ENCODE measurements around the gene VIM.

The VIM gene

GRCh38 chr10:17217631-17218232 lies 10.3 kb upstream of the VIM start:
- H3K4me3 ChIP-seq (ENCODE audit: low read length): no peak overlapping the region
- no peak overlapping the region for H3K27ac ChIP-seq (ENCODE audit: low read length)

GRCh38 chr10:17219024-17219423 lies 9.0 kb upstream of the VIM start:
- no peaks in the 10 kb centered on the region for H3K27me3 ChIP-seq (ENCODE audit: control insufficient read depth, insufficient read depth, low read length)
- no peaks in the 10 kb centered on the region for H3K36me3 ChIP-seq (ENCODE audit: control insufficient read depth, insufficient read depth, low read length)
- no CpG with 5 or more reads among the region's 2 CpGs for WGBS (ENCODE audit: insufficient coverage, insufficient read length)
- no peaks in the 10 kb centered on the region for H3K9me3 ChIP-seq (ENCODE audit: control insufficient read depth, insufficient read depth, low read length)
- H3K4me1 ChIP-seq (ENCODE audit: control insufficient read depth, insufficient read depth, low read length): no peaks in the 10 kb centered on the region; the same call in 1 of the 2 replicates
- no peak for DNase-seq (ENCODE audit: low read depth, low spot score)
- no peak overlapping the region for H3K4me3 ChIP-seq (ENCODE audit: low read length)
- no peak overlapping the region for H3K27ac ChIP-seq (ENCODE audit: low read length)

More at GRCh38 chr10:17217631-17218232, 10.3 kb upstream of the VIM start:
- WGBS (ENCODE audit: insufficient coverage, insufficient read length): no CpG with 5 or more reads among the region's 1 CpG
- no peaks in the 10 kb centered on the region for H3K27me3 ChIP-seq (ENCODE audit: control insufficient read depth, insufficient read depth, low read length)
- no peaks in the 10 kb centered on the region for H3K9me3 ChIP-seq (ENCODE audit: control insufficient read depth, insufficient read depth, low read length)
- DNase-seq (ENCODE audit: low read depth, low spot score): no peak
- no peaks in the 10 kb centered on the region for H3K36me3 ChIP-seq (ENCODE audit: control insufficient read depth, insufficient read depth, low read length)
- no peaks in the 10 kb centered on the region; the same call in 1 of the 2 replicates for H3K4me1 ChIP-seq (ENCODE audit: control insufficient read depth, insufficient read depth, low read length)

- Histone ChIP-seq H3K4me1 (ENCODE audit: control insufficient read depth, insufficient read depth, low read length) (no peaks in the 10 kb centered on the region; the same call in 1 of the 2 replicates), H3K36me3 (ENCODE audit: control insufficient read depth, insufficient read depth, low read length) (no peaks in the 10 kb centered on the region), H3K27me3 (ENCODE audit: control insufficient read depth, insufficient read depth, low read length) (no peaks in the 10 kb centered on the region), H3K27ac (ENCODE audit: low read length) (no peak overlapping the region), H3K9me3 (ENCODE audit: control insufficient read depth, insufficient read depth, low read length) (no peaks in the 10 kb centered on the region), H3K4me3 (ENCODE audit: low read length) (no peak overlapping the region)
- no peak for DNase-seq (ENCODE audit: low read depth, low spot score)
- WGBS (ENCODE audit: insufficient coverage, insufficient read length): no CpG with 5 or more reads among the region's 1 CpG
Observed at GRCh38 chr10:17220652-17221100, 7.4 kb upstream of the VIM start.

GRCh38 chr10:17222329-17222728 lies 5.7 kb upstream of the VIM start:
- Histone ChIP-seq H3K27me3 (ENCODE audit: control insufficient read depth, insufficient read depth, low read length) (no peaks in the 10 kb centered on the region), H3K27ac (ENCODE audit: low read length) (no peak overlapping the region), H3K4me1 (ENCODE audit: control insufficient read depth, insufficient read depth, low read length) (0 out of 2 replicates have a peak, but pooled peaks cover 2% of the 10 kb centered on the region), H3K4me3 (ENCODE audit: low read length) (no peak overlapping the region), H3K9me3 (ENCODE audit: control insufficient read depth, insufficient read depth, low read length) (no peaks in the 10 kb centered on the region), H3K36me3 (ENCODE audit: control insufficient read depth, insufficient read depth, low read length) (no peaks in the 10 kb centered on the region)
- 100% methylated on average over 4 of the region's 4 CpGs for WGBS (ENCODE audit: insufficient coverage, insufficient read length)
- DNase-seq (ENCODE audit: low read depth, low spot score): no peak

- Histone ChIP-seq H3K27me3 (ENCODE audit: control insufficient read depth, insufficient read depth, low read length) (peaks cover 2% of the 10 kb centered on the region; the same call in 1 of the 2 replicates), H3K4me1 (ENCODE audit: control insufficient read depth, insufficient read depth, low read length) (peaks cover 5% of the 10 kb centered on the region; the same call in 1 of the 2 replicates), H3K4me3 (ENCODE audit: low read length) (no peak overlapping the region), H3K27ac (ENCODE audit: low read length) (no peak overlapping the region), H3K9me3 (ENCODE audit: control insufficient read depth, insufficient read depth, low read length) (no peaks in the 10 kb centered on the region), H3K36me3 (ENCODE audit: control insufficient read depth, insufficient read depth, low read length) (no peaks in the 10 kb centered on the region)
- WGBS (ENCODE audit: insufficient coverage, insufficient read length): no CpG with 5 or more reads among the region's 4 CpGs
- DNase-seq (ENCODE audit: low read depth, low spot score): no peak
Observed at GRCh38 chr10:17225808-17226207, 2.2 kb upstream of the VIM start.

- no peak overlapping the region for H3K4me3 ChIP-seq (ENCODE audit: low read length)
- peaks cover 5% of the 10 kb centered on the region; the same call in 1 of the 2 replicates for H3K4me1 ChIP-seq (ENCODE audit: control insufficient read depth, insufficient read depth, low read length)
- DNase-seq (ENCODE audit: low read depth, low spot score): no peak
- no CpG with 5 or more reads among the region's 8 CpGs for WGBS (ENCODE audit: insufficient coverage, insufficient read length)
- H3K36me3 ChIP-seq (ENCODE audit: control insufficient read depth, insufficient read depth, low read length): no peaks in the 10 kb centered on the region
- no peaks in the 10 kb centered on the region for H3K9me3 ChIP-seq (ENCODE audit: control insufficient read depth, insufficient read depth, low read length)
- H3K27me3 ChIP-seq (ENCODE audit: control insufficient read depth, insufficient read depth, low read length): peaks cover 2% of the 10 kb centered on the region; the same call in 1 of the 2 replicates
- no peak overlapping the region for H3K27ac ChIP-seq (ENCODE audit: low read length)
Observed at GRCh38 chr10:17226891-17227303, 1.1 kb upstream of the VIM start.

- Histone ChIP-seq H3K27me3 (ENCODE audit: control insufficient read depth, insufficient read depth, low read length) (peaks cover 2% of the 10 kb centered on the region; the same call in 1 of the 2 replicates), H3K36me3 (ENCODE audit: control insufficient read depth, insufficient read depth, low read length) (no peaks in the 10 kb centered on the region), H3K4me1 (ENCODE audit: control insufficient read depth, insufficient read depth, low read length) (peaks cover 5% of the 10 kb centered on the region; the same call in 1 of the 2 replicates), H3K4me3 (ENCODE audit: low read length) (no peak overlapping the region), H3K9me3 (ENCODE audit: control insufficient read depth, insufficient read depth, low read length) (no peaks in the 10 kb centered on the region), H3K27ac (ENCODE audit: low read length) (no peak overlapping the region)
- DNase-seq (ENCODE audit: low read depth, low spot score): no peak
- WGBS (ENCODE audit: insufficient coverage, insufficient read length): no CpG with 5 or more reads among the region's 12 CpGs
Observed at GRCh38 chr10:17227367-17228090, 512 bp upstream of the VIM start.

GRCh38 chr10:17229016-17229716 lies 1.1 kb downstream of the VIM start:
- Histone ChIP-seq H3K27ac (ENCODE audit: low read length) (no peak overlapping the region), H3K9me3 (ENCODE audit: control insufficient read depth, insufficient read depth, low read length) (no peaks in the 10 kb centered on the region), H3K4me1 (ENCODE audit: control insufficient read depth, insufficient read depth, low read length) (peaks cover 5% of the 10 kb centered on the region; the same call in 1 of the 2 replicates), H3K36me3 (ENCODE audit: control insufficient read depth, insufficient read depth, low read length) (peaks cover 3% of the 10 kb centered on the region; the same call in 1 of the 2 replicates), H3K27me3 (ENCODE audit: control insufficient read depth, insufficient read depth, low read length) (peaks cover 2% of the 10 kb centered on the region; the same call in 1 of the 2 replicates), H3K4me3 (ENCODE audit: low read length) (peak overlapping the region; percentile 48; the same call in 1 of the 2 replicates)
- no CpG with 5 or more reads among the region's 72 CpGs for WGBS (ENCODE audit: insufficient coverage, insufficient read length)
- DNase-seq (ENCODE audit: low read depth, low spot score): no peak

GRCh38 chr10:17229717-17229966 lies 1.6 kb downstream of the VIM start:
- DNase-seq (ENCODE audit: low read depth, low spot score): no peak
- peaks cover 5% of the 10 kb centered on the region; the same call in 1 of the 2 replicates for H3K4me1 ChIP-seq (ENCODE audit: control insufficient read depth, insufficient read depth, low read length)
- no peaks in the 10 kb centered on the region for H3K9me3 ChIP-seq (ENCODE audit: control insufficient read depth, insufficient read depth, low read length)
- H3K4me3 ChIP-seq (ENCODE audit: low read length): peak overlapping the region; percentile 48; the same call in 1 of the 2 replicates
- H3K27ac ChIP-seq (ENCODE audit: low read length): no peak overlapping the region
- H3K27me3 ChIP-seq (ENCODE audit: control insufficient read depth, insufficient read depth, low read length): peaks cover 2% of the 10 kb centered on the region; the same call in 1 of the 2 replicates
- WGBS (ENCODE audit: insufficient coverage, insufficient read length): no CpG with 5 or more reads among the region's 21 CpGs
- H3K36me3 ChIP-seq (ENCODE audit: control insufficient read depth, insufficient read depth, low read length): peaks cover 5% of the 10 kb centered on the region; the same call in 1 of the 2 replicates

GRCh38 chr10:17229967-17230682 lies 2.1 kb downstream of the VIM start:
- DNase-seq (ENCODE audit: low read depth, low spot score): no peak
- H3K27ac ChIP-seq (ENCODE audit: low read length): no peak overlapping the region

More at GRCh38 chr10:17229967-17230682, 2.1 kb downstream of the VIM start:
- H3K4me1 ChIP-seq (ENCODE audit: control insufficient read depth, insufficient read depth, low read length): peaks cover 5% of the 10 kb centered on the region; the same call in 1 of the 2 replicates
- H3K9me3 ChIP-seq (ENCODE audit: control insufficient read depth, insufficient read depth, low read length): no peaks in the 10 kb centered on the region
- peaks cover 2% of the 10 kb centered on the region; the same call in 1 of the 2 replicates for H3K27me3 ChIP-seq (ENCODE audit: control insufficient read depth, insufficient read depth, low read length)
- WGBS (ENCODE audit: insufficient coverage, insufficient read length): no CpG with 5 or more reads among the region's 43 CpGs
- H3K4me3 ChIP-seq (ENCODE audit: low read length): peak overlapping the region; percentile 48; the same call in 1 of the 2 replicates
- peaks cover 7% of the 10 kb centered on the region; the same call in 1 of the 2 replicates for H3K36me3 ChIP-seq (ENCODE audit: control insufficient read depth, insufficient read depth, low read length)
